GM18511 (cell line): ENCODE data around the gene PSMC3.

Experiments
- ATAC-seq: cut with Tn5 transposase; IDR thresholded peaks from one replicate; pipeline ENCODE4 v1.9.1; 2021; ENCODE audit warnings: mild to moderate bottlenecking, moderate library complexity; ENCODE audit not compliant: unreplicated experiment

PSMC3 gene

DNA sequence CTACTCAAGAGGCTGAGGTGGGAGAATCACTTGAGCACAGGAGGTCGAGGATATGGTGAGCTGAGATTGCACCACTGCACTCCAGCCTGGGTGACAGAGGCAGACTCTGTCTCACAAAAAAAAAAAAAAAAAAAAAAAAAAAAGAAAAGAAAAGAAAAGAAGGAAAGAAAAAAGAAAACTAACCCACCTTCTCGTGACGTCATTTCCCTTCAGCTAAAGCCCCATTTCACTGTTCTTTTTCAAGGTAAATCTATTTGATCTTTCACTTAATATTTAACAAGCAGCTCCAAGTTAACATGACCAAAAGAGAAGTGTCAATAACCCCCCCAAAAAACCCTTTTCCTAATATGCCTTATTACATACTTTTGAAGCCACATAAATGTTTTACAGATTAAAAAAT lies 17.6 kb upstream of the PSMC3 start:
- ATAC-seq = no peak

DNA sequence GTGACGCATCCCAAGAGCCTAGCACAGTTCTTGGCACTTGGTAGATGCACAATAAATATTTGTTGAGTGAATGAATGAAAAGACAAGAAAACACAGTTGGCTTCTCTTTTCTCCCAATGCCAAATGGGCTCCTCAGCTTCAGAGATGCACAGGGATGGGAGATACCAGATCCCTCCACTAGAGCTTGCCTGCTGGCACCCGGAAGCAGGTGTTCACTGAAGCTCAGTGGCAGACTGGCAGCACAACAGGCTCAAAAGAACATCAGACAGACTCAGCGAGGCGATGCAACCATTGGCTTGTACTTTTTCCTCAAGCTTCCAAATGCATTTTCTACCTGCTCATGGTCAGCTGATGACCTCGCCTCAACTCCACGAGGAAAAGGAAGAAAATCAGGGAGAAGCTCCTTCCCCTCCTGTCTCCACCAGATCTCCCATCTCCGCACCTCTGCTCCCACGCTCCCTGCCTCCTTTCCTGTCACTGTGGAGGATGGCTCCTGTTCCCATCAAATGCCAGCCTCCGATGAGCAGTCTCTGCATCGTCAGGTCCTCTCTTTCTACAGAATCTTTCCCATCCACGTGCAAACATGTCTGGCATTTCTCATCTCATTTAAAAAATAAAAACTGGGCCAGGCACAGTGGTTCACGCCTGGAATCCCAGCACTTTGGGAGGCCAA lies 16.9 kb upstream of the PSMC3 start:
- no peak for ATAC-seq

DNA sequence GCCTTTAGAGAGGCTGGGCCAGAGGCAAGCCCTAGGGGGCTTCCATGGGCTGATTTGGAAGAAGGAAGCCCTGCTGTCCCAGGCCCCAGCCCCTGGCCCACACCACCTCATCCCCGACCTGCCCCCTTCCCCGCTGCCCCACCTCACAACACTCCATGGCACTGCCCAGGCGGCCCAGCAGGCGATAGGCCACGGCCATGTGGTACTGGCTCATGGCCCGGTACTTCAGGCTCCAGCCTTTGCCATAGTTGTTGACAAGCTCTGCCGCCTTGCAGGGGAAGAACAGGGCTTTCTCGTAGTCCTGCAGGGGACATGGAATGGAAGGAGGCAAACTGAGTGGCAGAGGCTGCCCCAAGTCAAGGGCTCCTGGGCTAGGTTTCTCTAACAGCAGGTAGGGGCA lies 16.3 kb upstream of the PSMC3 start:
- no peak for ATAC-seq

DNA sequence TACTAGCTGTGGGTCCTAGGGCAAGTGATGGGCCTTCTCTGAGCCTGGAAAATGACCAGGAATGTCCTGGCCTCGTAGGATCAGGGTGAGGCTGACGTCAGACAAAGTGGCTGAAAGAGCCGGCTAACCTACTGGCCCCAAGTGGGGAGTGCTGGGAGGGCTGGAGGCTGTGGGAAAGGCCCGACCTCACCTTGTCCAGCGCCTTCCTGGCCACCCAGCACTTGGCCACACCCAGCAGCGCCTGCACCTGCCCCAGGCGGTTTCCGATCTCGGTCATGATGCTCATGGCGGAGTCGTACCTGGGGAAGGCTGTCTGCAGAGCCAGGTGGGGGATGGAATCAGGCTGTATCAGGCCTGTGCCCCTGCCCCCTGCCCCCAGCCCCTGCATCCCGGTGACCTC lies 15.2 kb upstream of the PSMC3 start:
- no peak for ATAC-seq

DNA sequence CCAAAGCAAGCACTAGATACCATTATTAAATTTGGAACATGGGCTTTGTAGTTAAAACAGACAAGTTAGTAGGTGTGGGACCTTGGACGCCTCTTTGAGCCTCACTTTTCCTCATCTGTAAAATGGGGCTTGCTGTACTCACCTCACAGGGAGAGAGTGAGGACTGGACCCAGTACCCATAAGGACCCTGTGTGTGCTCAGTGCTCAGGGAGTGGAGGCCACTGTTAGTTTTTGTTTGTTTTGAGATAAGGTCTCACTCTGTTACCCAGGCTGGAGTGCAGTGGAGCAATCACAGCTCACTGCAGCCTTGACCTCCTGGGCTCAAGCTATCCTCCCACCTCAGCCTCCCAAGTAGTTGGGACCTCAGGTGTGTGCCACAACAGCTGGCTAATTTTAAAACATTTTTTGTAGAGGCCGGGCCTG lies 13.8 kb upstream of the PSMC3 start:
- no peak for ATAC-seq

DNA sequence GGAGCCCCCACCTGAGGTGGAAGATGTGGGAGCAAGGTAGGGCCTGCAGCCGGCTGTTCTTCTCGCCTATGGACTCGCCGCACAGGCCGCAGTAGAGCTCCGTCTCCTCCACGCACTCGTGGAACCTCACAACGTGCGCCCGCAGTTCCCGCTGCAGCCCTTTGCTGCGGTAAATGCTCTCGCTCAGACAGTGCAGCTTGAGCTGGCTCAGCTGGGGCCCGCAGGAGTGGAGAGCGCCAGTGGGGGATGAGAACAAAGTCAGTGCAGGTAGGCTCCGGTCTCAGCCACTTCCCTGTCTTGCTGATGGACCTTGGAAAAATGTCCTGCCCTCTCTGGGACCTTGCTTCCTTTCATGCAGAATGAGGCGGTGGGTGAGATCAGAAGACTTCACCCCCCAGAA lies 12.5 kb upstream of the PSMC3 start:
- ATAC-seq = no peak

DNA sequence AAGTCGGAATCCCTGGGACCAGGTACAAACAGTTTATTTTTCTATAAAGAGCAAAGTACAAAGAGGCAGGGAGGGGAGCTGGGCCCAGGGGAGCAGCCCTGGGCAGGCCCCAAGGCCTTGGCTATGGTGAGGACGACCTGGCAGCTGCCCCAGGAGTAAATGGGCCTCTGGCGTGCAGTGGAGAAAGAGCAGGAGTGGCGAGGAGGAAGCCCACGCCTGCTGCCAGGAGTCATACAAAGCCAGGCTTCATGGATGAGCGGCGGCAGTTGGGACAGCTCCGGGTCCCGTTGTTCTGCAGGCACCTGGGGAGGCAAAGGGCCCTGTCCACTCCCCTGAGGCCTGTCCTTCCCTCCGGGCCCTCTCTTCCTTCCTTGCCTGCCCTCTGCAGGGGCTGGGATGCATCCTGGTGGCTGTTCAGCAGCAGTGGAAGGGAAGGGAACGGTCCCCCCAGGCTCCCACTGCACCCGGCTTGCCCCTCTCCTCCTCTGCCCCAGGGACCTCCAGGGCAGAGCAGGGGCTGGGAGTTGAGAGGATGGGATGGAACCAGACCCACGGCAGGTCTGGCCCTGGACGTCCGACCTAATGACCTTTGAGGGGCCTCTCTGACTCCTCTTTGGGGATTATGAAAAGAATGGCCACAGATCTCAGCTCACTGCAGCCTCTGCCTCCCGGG lies 11.6 kb upstream of the PSMC3 start:
- ATAC-seq = no peak

DNA sequence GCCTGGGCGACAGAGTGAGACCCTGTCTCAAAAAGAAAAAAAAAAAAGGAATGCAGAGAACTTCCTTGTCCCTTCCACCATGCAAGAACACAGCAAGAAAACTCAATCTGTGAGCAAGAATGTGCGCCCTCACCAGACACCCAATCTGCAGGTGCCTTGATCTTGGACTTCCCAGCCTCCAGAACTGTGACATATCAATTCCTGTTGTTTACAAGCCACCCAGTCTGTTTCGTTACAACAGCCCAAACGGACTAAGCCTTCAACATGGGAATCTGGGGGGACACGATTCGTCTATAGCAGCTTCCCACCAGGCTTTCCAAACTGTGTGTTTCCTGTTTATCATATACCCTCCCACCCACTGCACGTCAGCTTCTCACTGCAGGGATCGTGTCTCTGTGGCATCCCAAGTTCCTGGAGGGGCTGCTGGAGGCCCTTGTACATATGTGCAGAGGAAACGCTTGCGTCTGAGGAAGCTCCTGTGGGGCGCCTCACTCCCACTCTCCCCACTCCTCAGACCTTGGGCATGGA lies 11.0 kb upstream of the PSMC3 start:
- ATAC-seq = no peak

DNA sequence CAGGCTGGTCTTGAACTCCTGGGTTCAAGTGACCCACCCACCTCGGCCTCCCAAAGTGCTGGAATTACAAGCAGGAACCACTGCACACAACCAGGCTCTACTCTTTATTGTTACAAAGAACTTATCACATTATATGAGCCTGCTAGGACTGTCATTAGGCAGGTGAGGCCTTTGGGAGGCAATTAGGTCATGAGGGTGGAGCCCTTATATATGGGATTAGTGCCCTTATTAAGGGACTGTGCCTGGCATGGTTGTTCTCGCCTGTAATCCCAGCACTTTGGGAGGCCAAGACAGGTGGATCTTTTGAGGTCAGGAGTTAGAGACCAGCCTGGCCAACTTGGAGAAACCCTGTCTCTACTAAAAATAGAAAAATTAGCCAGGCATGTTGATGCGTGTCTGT lies 10.5 kb upstream of the PSMC3 start:
- no peak for ATAC-seq

DNA sequence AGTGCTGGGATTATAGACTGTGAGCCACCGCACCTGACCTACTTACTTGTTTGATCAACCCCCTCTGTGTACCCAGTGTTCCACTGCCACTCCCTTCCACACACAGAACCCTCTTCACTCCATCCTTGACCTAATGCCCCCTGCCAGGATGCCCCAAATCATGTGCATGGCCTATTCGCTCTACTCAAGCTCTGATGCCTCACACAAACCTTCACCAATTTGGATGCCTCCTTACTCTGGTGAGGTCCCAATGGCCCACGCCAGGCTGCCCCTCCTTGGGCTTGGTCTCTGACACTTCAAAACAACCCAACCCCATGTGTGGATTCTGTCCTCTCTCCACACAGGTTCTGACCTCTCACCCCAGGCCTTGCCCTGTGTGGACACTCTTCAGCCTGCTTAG lies 9.4 kb upstream of the PSMC3 start:
- no peak for ATAC-seq

DNA sequence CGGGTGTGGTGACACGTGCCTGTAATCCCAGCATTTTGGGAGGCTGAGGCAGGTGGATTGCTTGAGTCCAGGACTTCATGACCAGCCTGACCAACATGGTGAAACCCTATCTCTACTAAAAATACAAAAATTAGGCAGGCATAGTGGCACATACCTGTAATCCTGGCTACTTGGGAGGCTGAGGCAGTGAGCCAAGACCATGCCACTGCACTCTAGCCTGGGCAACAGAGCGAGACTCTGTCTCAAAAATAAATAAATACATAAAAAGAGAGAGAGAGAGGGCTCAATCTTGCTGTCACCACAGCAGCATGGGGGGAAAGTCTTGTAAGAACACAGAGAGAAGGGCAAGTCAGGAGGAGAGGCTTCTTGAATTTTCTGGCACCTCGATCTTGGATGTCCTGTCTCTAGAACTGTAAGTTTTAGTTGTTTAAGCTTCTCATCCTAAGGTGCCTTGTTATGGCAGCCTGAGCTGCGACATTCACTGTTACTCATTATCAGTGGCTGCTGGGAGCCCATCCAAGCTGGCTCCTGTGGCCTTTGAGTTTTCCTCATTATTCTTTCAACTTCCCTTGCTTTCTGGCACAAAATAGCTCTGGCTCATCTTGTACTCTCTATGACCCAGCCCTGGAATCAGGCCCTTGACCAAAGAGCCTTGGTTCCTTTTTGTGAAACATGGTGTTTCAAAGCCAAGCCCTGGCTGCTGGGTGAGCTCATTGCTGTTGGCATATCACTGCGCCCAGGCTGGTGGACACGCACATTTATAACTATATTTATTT lies 8.0 kb upstream of the PSMC3 start:
- ATAC-seq = no peak

DNA sequence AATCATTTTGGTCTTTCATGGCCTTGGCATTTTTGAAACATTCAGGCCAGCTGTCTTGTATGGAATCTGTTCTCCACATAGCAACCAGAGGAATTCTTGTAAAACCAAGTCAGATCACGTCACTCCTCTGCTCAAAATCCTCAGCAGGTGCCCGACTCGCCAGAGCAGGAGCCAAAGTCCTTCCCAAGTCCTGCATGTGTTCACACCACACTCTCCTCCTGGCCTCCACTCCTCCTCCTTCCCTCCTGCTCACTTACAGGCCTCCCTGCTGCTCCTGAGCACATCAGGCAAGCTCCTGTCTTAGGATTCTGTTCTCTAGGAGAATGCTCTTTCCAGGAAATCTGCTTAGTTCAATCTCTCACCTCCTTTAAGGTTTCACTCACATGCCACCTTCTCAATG lies 6.9 kb upstream of the PSMC3 start:
- no peak for ATAC-seq

DNA sequence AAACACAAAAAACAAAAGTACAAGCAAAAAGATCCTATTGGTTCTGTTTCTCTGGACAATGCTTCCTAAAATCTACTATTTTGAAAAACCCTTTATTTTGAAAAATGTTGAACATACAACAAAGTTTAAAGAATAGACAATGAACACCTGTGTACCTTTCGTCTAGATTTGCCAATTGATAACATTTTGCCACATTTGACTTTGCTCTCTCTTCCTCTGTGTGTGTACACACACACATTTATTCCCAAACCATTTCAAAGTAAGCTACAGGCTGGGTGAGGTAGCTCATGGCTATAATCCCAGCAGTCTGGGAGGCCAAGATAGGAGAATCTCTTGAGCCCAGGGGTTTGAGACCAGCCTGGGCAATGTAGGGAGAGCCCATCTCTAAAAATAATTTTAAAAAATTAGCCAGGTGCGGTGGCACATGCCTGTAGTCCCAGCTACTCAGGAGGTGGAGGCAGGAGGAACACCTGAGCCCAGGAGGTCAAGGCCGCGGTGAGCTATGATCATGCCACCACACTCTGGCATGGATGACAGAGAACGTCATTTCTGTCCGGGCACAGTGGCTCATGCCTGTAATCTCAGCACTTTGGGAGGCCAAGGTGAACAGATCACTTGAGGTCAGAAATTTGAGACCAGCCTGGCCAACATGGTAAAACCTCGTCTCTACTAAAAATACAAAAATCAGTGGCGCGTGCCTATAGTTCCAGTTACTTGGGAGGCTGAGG lies 5.3 kb upstream of the PSMC3 start:
- ATAC-seq = no peak

DNA sequence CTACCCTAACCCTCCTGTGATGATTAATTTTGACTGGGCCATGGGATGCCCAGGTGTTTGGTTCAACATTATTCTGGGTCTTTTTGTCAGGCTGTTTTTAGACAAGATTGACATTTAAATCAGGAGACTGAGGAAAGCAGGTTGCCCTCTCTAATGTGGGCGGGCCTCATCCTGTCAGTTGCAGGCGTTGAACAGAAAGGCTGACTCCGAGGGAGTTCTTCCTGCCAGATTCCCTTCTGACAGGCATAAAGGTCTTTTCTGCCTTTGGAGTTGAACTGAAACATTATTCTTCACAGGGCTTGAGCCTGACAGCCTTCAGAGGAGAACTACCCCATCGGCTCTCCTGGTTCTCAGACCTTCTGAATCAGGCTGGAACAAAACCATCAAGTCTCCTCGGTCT lies 4.3 kb upstream of the PSMC3 start:
- no peak for ATAC-seq

DNA sequence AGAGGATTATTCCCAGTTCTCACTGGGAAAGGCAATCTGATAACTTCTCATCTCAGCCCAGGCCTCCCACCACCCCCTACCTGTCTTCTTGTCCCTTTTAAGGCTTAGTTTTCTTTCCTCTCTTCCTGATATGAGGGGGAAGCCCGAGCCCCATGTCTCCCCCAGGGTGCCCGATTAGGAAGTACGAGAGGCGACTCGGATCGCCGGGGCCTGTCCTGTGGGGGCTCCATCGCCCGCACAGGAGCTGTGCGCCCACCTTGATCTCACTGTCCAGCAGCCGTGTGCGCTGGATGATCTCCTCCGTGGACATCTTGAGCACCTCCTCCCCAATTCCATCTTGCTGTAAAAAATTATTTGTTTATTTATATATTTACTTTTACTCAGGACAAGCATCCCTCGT lies 628 bp downstream of the PSMC3 start:
- no peak for ATAC-seq

DNA sequence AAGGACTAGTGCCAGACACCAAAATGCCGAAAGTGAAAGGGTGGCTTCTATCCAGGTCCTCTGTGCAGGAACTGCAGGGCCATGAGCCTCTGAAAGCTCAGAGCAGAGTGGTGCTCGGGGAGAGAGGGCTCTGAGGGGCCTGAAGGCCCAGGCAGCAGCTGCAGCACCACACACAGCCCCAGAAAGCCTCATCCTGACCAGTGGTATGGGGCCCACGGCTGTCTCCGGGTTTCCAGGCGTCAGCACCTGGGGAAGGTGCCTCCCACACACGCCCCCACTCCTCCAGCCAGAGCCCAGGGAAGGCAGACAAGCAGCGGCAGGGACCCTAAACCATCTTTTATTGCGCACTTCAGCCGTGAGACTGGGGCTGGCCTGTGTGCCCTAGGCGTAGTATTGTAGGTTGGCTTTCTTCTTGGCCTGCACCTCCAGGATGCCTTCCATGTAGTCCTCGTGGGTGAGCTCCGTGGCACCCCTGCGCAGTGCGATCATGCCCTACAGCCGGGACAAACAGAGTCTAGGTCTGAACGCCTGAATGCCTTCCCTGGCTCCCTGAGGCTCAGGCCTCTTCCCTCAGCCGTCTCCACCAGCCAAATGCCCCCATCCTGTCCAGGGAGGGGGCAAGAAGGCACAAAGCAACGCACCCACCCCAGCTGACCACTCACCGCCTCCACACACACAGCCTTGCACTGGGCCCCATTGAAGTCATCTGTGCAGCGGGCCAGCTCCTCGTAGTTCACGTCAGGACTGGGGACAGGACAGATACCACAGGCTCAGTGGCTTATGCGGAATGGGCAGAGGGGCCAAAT lies 7.6 kb downstream of the PSMC3 start:
- ATAC-seq = no peak

DNA sequence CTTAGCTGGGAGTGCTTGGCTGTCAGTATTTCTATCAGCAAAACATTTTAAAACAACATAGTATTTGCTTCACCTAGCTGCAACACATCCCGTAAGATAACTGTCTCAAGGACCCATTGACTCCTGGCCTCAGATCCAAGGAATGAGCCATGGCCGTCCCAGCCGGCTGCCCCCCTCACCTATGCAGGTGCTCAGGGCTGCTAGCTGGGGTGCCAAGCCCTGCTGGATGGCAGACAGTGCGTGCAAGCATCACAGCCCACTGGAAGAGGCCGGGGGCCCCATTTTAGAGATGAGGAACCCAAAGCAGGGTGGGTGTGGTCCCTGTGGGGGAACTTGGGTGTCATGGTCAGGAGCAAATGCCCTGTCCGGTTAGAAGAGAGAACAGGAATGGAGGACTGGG lies 8.5 kb downstream of the PSMC3 start:
- ATAC-seq = no peak

DNA sequence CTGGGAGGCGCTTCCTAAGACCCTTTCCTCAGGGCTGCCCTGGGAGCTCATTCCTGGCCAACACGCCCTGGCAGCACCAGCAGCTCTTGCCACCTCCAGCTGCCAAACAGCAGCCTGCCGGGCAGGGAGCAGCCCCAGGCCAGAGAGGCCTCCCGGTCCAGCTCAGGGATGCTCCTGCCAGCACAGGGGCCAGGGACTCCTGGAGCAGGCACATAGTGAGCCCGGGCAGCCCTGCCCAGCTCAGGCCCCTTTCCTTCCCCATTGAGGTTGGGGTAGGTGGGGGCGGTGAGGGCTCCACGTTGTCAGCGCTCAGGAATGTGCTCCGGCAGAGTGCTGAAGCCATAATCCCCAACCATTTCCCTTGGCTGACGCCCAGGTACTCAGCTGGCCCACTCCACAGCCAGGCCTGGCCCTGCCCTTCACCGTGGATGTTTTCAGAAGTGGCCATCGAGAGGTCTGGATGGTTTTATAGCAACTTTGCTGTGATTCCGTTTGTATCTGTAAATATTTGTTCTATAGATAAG lies 10.2 kb downstream of the PSMC3 start:
- no peak for ATAC-seq

DNA sequence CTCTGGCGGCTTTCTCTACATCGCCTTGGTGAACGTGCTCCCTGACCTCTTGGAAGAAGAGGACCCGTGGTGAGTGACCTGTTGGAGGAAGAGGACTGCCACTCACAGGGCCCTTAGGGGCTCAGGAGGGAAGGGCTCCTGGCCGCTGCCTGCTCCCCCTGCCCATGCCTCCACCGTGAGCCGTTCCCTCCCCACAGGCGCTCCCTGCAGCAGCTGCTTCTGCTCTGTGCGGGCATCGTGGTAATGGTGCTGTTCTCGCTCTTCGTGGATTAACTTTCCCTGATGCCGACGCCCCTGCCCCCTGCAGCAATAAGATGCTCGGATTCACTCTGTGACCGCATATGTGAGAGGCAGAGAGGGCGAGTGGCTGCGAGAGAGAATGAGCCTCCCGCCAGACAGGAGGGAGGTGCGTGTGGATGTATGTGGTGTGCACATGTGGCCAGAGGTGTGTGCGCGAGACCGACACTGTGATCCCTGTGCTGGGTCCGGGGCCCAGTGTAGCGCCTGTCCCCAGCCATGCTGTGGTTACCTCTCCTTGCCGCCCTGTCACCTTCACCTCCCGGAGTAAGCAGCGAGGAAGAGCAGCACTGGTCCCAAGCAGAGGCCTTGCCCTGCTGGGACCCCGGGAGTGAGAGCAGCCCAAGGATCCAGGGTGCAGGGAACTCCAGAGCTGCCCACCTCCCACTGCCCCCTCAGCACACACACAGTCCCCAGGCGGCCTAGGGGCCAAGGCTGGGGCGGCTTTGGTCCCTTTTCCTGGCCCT lies 11.0 kb downstream of the PSMC3 start:
- ATAC-seq = no peak

DNA sequence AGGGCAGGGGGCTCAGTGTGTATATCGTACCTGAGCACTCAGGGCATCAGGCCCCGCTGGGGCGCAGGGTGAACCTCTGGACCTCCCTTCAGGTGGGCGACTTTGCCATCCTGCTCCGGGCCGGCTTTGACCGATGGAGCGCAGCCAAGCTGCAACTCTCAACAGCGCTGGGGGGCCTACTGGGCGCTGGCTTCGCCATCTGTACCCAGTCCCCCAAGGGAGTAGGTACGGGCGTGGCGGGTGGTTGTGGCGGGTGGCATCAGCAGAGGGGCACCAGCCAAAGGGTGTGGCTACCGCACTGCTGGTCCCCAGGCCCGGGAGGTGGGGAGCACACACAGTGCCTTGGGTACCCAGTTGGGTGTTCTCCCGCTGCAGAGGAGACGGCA lies 11.6 kb downstream of the PSMC3 start:
- no peak for ATAC-seq
